Keratinocyte (primary cell): ENCODE results near the gene GTF2IRD1. TPM values are rescaled to one million over a fixed set of nuclear protein-coding genes. Genes with fewer than 3 reads are reported as not detected.

Experiments
- DNase-seq: peaks from one replicate; pipeline ENCODE4 v3.0.0-alpha.2; 2011; ENCODE audit warnings: low read depth, missing footprints, low spot score
- FAIRE-seq: peaks from 2 replicates; lab custom pipeline; 2011; peaks lifted over from hg19 to GRCh38; lab: Jason Lieb, UNC
- H2AFZ ChIP-seq: 2 replicates; pipeline ENCODE4 v1.6.0; 2012; ENCODE audit warnings: low read length, control low read depth, inconsistent platforms; ENCODE audit not compliant: control insufficient read depth
- H3K27ac ChIP-seq: 2 replicates; pipeline ENCODE4 v1.5.1; 2011; ENCODE audit warnings: low read length; ENCODE audit not compliant: control insufficient read depth, insufficient read depth
- H3K27me3 ChIP-seq: 3 replicates; pipeline ENCODE4 v1.6.0; 2011; ENCODE audit warnings: low read length; ENCODE audit not compliant: control insufficient read depth, insufficient read depth; ENCODE audit errors: extremely low read depth
- H3K36me3 ChIP-seq, 2 experiments: 2 replicates in 1 of 2; 3 replicates in 1 of 2; pipeline ENCODE4 v1.5.1; 2011; ENCODE audit warnings: low read length in 2 of 2, mild to moderate bottlenecking in 1 of 2; ENCODE audit not compliant: control insufficient read depth in 2 of 2, insufficient read depth in 2 of 2; ENCODE audit errors: extremely low read depth in 1 of 2
- H3K4me1 ChIP-seq: 3 replicates; pipeline ENCODE4 v1.5.1; 2011; ENCODE audit warnings: low read length; ENCODE audit not compliant: control insufficient read depth, insufficient read depth; ENCODE audit errors: extremely low read depth
- H3K4me2 ChIP-seq: 3 replicates; pipeline ENCODE4 v1.6.0; 2011; ENCODE audit warnings: low read depth, low read length; ENCODE audit not compliant: control insufficient read depth, insufficient read depth; ENCODE audit errors: extremely low read depth
- H3K4me3 ChIP-seq, 3 experiments: fragments of 200-600 bp in 1 of 3; sonication (generic) in 1 of 3; 2 replicates in 2 of 3; 3 replicates in 1 of 3; pipeline ENCODE4 v1.5.1; 2011 to 2016; ENCODE audit warnings: low read length in 3 of 3, mild to moderate bottlenecking in 3 of 3, control low read depth in 2 of 3, inconsistent platforms in 1 of 3, low read depth in 1 of 3, mixed read lengths in 1 of 3, mixed run types in 1 of 3, moderate library complexity in 1 of 3; ENCODE audit not compliant: control insufficient read depth in 2 of 3, insufficient read depth in 2 of 3; ENCODE audit errors: extremely low read depth in 1 of 3
- H3K79me2 ChIP-seq: 2 replicates; pipeline ENCODE4 v1.6.0; 2012; ENCODE audit warnings: low read length; ENCODE audit not compliant: control insufficient read depth, insufficient read depth
- H3K9ac ChIP-seq: 3 replicates; pipeline ENCODE4 v1.6.0; 2011; ENCODE audit warnings: low read length; ENCODE audit not compliant: control insufficient read depth, insufficient read depth; ENCODE audit errors: extremely low read depth
- H3K9me1 ChIP-seq: 3 replicates; pipeline ENCODE4 v1.6.0; 2011; ENCODE audit warnings: low read length; ENCODE audit not compliant: control insufficient read depth, insufficient read depth; ENCODE audit errors: extremely low read depth
- H3K9me3 ChIP-seq: 2 replicates; pipeline ENCODE4 v1.5.1; 2012; ENCODE audit warnings: low read depth, low read length; ENCODE audit not compliant: control insufficient read depth
- H4K20me1 ChIP-seq: 3 replicates; pipeline ENCODE4 v1.6.0; 2011; ENCODE audit warnings: low read length; ENCODE audit not compliant: control insufficient read depth, insufficient read depth; ENCODE audit errors: extremely low read depth
- CTCF ChIP-seq, 3 experiments: IDR thresholded peaks in 1 of 3; conservative IDR thresholded peaks in 1 of 3; optimal IDR thresholded peaks in 1 of 3; 2 replicates in 2 of 3; 3 replicates in 1 of 3; pipeline versions ENCODE3 to v1.5.1; 2011; ENCODE audit warnings: low read length in 3 of 3, mild to moderate bottlenecking in 3 of 3, moderate library complexity in 2 of 3, control low read depth in 1 of 3, inconsistent platforms in 1 of 3; ENCODE audit not compliant: insufficient read depth in 2 of 3; ENCODE audit errors: extremely low read depth in 1 of 3
- EZH2 ChIP-seq: IDR thresholded peaks from one replicate; pipeline ENCODE4 v1.6.1; 2012; ENCODE audit warnings: inconsistent platforms, mild to moderate bottlenecking, low read length, moderate library complexity
- dilution Hi-C: fragments of 300-500 bp; cut with MboI; formaldehyde crosslinking; loops from one replicate; pipeline ENCODE4 v1.7.0; 2020; ENCODE audit warnings: low sequenced_read_pairs; ENCODE audit not compliant: extremely low pct_ligation_motif_present
- polyA plus RNA-seq, 5 experiments: library from polyadenylated mRNA; depleted of rRNA in 3 of 5; stranded (reverse) in 3 of 5; stranded (forward) in 1 of 5; unstranded in 1 of 5; fragments of >200 nt; gene quantifications; 1 replicate in 1 of 5; 2 replicates in 3 of 5; 3 replicates in 1 of 5; pipeline versions ENCODE4 v1.2.1 to v1.2.3, GENCODE V29; 2011 to 2012; ENCODE audit warnings: missing spikeins in 2 of 5, low read depth in 1 of 5, low replicate concordance in 1 of 5

GTF2IRD1 gene
- polyA plus RNA-seq, 1 donor (not counting 4 experiments of a cell fraction or from before 2014, with no cell fraction given), result 19.4 TPM

GRCh38 chr7:74498354-74498753 lies 44.6 kb downstream of the GTF2IRD1 start:
- Histone ChIP-seq H3K79me2 (peaks cover 17% of the 10 kb centered on the region), H4K20me1 (peaks cover 3% of the 10 kb centered on the region), H3K36me3 (peaks cover 2 to 3% of the 10 kb centered on the region in 2 experiments), H3K4me3 (no peak overlapping the region), H3K9me1 (peaks cover 2% of the 10 kb centered on the region), H2AFZ (no peak overlapping the region), H3K9ac (no peak overlapping the region), H3K9me3 (no peaks in the 10 kb centered on the region), H3K27ac (no peak overlapping the region), H3K4me1 (no peaks in the 10 kb centered on the region), H3K27me3 (no peaks in the 10 kb centered on the region), H3K4me2 (no peak overlapping the region)
- dilution Hi-C loops, result no loop called here
- FAIRE-seq, result no peak
- TF ChIP-seq EZH2 (no peak), CTCF (optimal IDR thresholded peaks at IDR 0.05 in 1 of 3, IDR thresholded peaks at IDR 0.05 in 1 of 3, conservative IDR thresholded peaks at IDR 0.05 in 1 of 3; ENCODE audit: extremely low read depth in 1 of 3, insufficient read depth in 2 of 3, low read length in 3 of 3) (no peak)
- no peak for DNase-seq

- H3K27me3 ChIP-seq, result no peaks in the 10 kb centered on the region
- no peak overlapping the region for H3K9ac ChIP-seq
- H4K20me1 ChIP-seq, result peaks cover 3% of the 10 kb centered on the region
- no peak overlapping the region for H3K4me3 ChIP-seq
- H3K27ac ChIP-seq, result no peak overlapping the region
- H3K4me2 ChIP-seq, result no peak overlapping the region
- TF ChIP-seq EZH2 (no peak), CTCF (optimal IDR thresholded peaks at IDR 0.05 in 1 of 3, IDR thresholded peaks at IDR 0.05 in 1 of 3, conservative IDR thresholded peaks at IDR 0.05 in 1 of 3; ENCODE audit: extremely low read depth in 1 of 3, insufficient read depth in 2 of 3, low read length in 3 of 3) (no peak)
- H3K9me3 ChIP-seq, result no peaks in the 10 kb centered on the region
- DNase-seq, result no peak
- H3K36me3 ChIP-seq, result peaks cover 4% of the 10 kb centered on the region in 2 experiments
- no peak overlapping the region for H2AFZ ChIP-seq
- dilution Hi-C loops, result no loop called here
- no peak for FAIRE-seq
- peaks cover 2% of the 10 kb centered on the region for H3K9me1 ChIP-seq
- no peaks in the 10 kb centered on the region for H3K4me1 ChIP-seq
- peaks cover 20% of the 10 kb centered on the region for H3K79me2 ChIP-seq
These were observed 45.5 kb downstream of the GTF2IRD1 start for GRCh38 chr7:74498996-74499834.
